Measurements from ENCODE around the gene PRKACA.

PRKACA gene

DNA sequence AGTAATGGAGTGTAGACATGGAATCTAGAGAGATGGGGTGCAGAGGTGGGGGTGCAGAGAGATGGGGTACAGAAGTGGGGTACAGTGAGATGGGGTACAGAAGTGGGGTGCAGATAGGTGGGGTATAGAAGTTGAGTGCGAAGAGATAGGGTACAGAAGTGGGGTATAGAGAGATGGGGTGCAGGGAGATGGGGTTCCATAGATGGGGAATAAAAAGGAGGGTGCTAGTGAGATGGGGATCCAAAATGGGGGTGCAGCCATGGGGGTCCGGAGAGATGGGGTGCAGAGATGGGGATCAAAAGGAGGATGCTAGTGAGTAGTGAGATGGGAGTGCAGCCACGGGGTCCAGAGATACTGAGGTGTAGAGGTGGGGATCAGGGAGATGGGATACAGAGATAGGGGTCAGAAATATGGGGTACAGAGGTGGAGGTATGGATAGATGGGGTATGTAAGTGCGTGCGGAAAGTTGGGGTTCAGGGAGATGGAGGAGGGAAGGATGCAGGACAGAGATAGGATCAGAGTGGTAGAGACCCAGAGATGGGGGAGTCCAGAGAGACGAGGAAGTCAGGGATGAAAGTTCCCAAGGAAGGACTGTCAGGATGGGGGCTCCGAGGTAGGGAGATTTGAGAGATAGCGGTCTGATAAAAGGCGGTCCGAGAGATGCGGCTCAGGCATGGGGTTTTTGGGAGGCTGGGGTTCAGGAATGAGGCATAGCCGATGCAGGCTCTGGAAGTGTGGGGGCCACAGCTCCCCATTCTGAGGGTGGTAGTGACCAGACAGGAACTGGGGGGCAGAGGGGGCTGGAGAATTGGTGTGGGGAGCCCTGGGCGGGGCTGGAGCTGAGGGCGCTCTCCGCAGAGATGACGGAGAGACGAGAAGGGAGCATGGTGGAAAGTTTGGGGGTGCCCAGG lies 59.1 kb downstream of the PRKACA start:
- TF ChIP-seq, protein P1, sequence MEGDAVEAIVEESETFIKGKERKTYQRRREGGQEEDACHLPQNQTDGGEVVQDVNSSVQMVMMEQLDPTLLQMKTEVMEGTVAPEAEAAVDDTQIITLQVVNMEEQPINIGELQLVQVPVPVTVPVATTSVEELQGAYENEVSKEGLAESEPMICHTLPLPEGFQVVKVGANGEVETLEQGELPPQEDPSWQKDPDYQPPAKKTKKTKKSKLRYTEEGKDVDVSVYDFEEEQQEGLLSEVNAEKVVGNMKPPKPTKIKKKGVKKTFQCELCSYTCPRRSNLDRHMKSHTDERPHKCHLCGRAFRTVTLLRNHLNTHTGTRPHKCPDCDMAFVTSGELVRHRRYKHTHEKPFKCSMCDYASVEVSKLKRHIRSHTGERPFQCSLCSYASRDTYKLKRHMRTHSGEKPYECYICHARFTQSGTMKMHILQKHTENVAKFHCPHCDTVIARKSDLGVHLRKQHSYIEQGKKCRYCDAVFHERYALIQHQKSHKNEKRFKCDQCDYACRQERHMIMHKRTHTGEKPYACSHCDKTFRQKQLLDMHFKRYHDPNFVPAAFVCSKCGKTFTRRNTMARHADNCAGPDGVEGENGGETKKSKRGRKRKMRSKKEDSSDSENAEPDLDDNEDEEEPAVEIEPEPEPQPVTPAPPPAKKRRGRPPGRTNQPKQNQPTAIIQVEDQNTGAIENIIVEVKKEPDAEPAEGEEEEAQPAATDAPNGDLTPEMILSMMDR (IDR thresholded peaks at IDR 0.05): no peak
- no peak for TF ChIP-seq ZFX (IDR thresholded peaks at IDR 0.05; ENCODE audit: borderline replicate concordance)
- H3K27ac ChIP-seq: no peak overlapping the region

DNA sequence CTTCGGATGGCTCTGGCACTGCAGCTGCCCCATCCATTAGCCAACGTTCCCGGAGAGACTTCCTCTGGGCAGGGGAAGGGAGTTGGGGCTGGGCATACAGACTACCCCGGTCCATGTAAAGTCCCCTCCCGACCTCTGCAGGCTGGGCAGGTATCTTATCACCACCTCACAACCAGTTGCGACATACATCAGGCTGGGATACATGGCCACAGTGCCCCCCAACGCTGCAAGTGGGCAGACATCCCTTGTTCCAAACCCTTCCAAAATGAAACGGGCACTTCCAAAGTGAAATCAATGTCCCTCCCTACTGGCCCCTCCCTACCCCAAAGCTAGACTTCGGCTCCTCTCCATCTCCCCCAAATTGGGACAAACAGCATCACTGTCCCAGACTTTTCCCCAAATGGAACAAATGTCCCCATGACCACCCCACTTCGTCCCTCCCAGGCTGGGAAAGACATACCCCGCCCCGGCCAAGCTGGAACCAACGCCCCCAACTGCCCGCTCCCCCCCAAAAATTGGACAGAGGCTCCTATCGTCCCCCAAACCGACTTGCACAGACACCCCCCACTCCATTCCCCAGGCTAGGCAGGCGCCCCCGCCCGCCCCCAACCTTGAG lies 60.7 kb downstream of the PRKACA start:
- TF ChIP-seq, protein P1 (IDR thresholded peaks at IDR 0.05): no peak
- TF ChIP-seq ZFX (IDR thresholded peaks at IDR 0.05; ENCODE audit: borderline replicate concordance): no peak
- no peak overlapping the region for H3K27ac ChIP-seq

GRCh38 chr19:14056069-14056666 lies 61.4 kb downstream of the PRKACA start:
- H3K27ac ChIP-seq: no peak overlapping the region
- no peak for TF ChIP-seq ZFX (IDR thresholded peaks at IDR 0.05; ENCODE audit: borderline replicate concordance)
- TF ChIP-seq, protein P1 (IDR thresholded peaks at IDR 0.05): no peak

- no peak overlapping the region for H3K27ac ChIP-seq
- TF ChIP-seq, protein P1 (IDR thresholded peaks at IDR 0.05): no peak
- TF ChIP-seq ZFX (IDR thresholded peaks at IDR 0.05; ENCODE audit: borderline replicate concordance): no peak
Measured at GRCh38 chr19:14055396-14055795, 62.2 kb downstream of the PRKACA start.

GRCh38 chr19:14054721-14055120 lies 62.8 kb downstream of the PRKACA start:
- H3K27ac ChIP-seq: no peak overlapping the region
- TF ChIP-seq, protein P1 (IDR thresholded peaks at IDR 0.05): no peak
- TF ChIP-seq ZFX (IDR thresholded peaks at IDR 0.05; ENCODE audit: borderline replicate concordance): no peak

- TF ChIP-seq, protein P1 (IDR thresholded peaks at IDR 0.05): no peak
- TF ChIP-seq ZFX (IDR thresholded peaks at IDR 0.05; ENCODE audit: borderline replicate concordance): no peak
- H3K27ac ChIP-seq: no peak overlapping the region
Measured at GRCh38 chr19:14054099-14054498, 63.5 kb downstream of the PRKACA start.

Measured in 22Rv1 (cell line).